GM19372 (cell line): Measurements from ENCODE around the gene CCDC167.

ENCODE experiments used
- ATAC-seq: cut with Tn5 transposase; IDR thresholded peaks from one replicate; pipeline ENCODE4 v1.9.1; 2021; ENCODE audit warnings: mild to moderate bottlenecking, low read depth, moderate library complexity; ENCODE audit not compliant: unreplicated experiment

CCDC167 gene

GRCh38 chr6:37491171-37491829 lies 8.4 kb downstream of the CCDC167 start:
- no peak for ATAC-seq

DNA sequence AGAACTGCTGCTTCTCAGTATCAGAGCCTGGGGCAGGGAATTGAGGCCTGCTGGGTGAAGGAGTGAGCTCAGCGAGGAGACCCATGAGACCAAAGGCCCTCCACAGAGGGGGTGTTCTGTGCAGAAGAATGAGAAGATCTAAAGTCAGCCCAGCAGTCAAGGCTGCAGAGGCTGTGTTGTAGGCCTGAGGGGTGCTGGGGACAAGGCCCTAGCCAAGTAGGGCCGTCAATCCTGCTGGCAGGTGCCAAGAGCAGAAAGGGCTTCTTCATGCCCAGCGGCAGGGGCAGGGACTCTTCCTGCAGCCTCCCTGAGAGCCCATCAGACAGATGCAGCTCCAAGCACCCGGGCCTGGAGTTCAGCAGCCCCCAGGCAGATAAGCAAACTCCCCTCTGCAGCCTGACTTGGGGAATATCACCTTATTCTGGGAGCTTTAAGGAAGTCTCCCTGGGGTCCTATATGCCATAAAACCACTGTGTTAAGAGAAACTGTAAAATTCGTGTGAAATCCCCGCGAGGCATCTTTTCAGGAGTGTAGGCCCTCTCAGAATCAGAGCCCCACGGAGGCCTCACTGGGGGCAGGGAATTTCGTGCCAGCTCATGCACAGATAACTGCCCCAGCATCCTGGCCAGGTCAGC lies 9.0 kb downstream of the CCDC167 start:
- no peak for ATAC-seq

DNA sequence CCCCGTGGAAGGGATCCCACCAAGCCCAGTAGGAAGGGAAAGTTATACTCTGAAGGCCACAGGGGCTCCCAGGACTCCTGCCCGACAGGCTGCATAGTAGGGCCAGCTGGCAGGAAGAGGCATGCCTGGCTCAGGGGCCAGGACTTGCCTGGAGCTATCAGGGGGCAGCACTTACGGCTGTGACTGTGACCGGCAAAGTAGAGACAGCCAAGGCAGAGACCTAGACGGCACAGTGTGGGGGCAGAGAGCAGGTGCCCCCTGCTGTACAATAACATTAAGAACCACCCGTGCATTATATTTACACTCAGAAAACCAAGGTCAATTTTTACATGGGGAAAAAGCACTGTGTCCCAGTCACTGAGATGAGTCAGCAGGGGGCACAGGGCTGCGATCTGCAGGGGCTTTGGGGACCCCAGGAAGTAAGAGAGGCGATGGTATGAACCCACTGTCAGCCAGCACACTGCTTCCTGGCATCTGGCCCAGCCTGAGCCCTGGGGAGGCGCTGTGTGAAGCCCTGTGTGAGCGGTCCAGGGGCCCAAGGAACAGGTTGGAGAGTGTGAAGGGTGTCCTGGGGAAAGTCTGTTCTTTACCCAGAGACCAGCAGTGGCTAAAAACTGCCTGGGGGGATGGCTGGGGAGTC lies 9.9 kb downstream of the CCDC167 start:
- no peak for ATAC-seq

GRCh38 chr6:37488476-37488875 lies 11.2 kb downstream of the CCDC167 start:
- no peak for ATAC-seq

DNA sequence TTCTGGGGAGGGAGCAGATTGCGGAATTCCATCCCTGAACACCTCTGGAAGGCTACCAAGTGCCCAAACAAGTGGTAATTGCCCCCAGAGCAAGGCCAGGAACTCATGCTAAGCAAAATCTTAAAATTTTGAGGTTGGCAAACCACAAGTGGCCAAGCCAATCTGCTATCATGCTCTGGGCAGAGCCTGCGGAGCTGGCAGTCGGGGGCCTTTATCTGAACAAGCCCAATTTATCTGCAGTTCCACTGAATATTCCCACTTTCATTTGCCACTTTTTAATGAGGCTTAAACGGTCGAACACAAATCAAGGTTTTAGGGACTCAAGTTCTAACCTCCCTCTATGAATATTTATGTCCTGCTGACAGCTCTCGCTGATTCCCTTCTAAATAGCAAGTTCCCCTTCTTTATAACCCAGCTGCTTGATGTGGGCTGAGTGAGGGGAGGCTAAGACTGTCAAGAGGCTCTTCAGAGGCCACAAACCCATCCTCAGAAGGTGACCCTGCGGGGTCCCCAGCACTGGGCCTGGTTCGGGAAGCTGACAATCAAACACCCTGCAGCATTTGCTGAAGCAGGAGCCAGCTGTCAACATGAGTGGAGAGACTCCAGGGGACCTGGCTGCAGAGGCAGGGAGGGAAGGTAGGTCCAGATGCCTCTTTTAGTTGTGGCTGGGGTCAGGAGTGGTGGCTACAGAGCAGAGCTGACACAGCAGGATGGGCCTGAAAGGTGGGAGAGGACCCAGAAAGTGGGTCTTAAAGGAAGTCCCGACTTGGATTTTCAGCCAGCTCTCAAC lies 11.9 kb downstream of the CCDC167 start:
- ATAC-seq: no peak

GRCh38 chr6:37486121-37486839 lies 13.4 kb downstream of the CCDC167 start:
- no peak for ATAC-seq

- ATAC-seq: no peak
Measured at GRCh38 chr6:37485291-37485702, 14.4 kb downstream of the CCDC167 start.

DNA sequence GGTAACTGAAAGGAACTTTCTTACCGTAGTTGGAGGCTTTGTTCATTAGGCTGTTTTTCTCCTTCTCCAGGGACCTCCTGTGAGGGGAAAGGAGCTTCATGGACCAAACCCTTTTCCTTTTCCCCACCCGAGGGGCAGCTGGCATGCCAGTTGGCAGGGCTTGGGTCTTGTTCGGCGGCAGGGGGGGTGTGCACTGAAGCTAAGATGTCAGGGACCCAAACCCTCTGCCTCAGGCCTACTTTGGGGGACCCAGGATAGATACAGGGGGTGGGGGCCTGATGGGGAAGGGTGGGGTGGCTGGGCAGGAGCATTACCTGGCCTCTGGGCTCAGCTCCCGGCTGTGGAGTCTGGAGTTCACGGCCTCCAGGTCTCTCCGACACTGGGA lies 14.9 kb downstream of the CCDC167 start:
- no peak for ATAC-seq

GRCh38 chr6:37483917-37484785 lies 15.5 kb downstream of the CCDC167 start:
- no peak for ATAC-seq

GRCh38 chr6:37483252-37483901 lies 16.3 kb downstream of the CCDC167 start:
- ATAC-seq: no peak

GRCh38 chr6:37482606-37483251 lies 17.0 kb downstream of the CCDC167 start:
- no peak for ATAC-seq

GRCh38 chr6:37481711-37482605 lies 17.7 kb downstream of the CCDC167 start:
- no peak for ATAC-seq

GRCh38 chr6:37480951-37481534 lies 18.6 kb downstream of the CCDC167 start:
- ATAC-seq: no peak

DNA sequence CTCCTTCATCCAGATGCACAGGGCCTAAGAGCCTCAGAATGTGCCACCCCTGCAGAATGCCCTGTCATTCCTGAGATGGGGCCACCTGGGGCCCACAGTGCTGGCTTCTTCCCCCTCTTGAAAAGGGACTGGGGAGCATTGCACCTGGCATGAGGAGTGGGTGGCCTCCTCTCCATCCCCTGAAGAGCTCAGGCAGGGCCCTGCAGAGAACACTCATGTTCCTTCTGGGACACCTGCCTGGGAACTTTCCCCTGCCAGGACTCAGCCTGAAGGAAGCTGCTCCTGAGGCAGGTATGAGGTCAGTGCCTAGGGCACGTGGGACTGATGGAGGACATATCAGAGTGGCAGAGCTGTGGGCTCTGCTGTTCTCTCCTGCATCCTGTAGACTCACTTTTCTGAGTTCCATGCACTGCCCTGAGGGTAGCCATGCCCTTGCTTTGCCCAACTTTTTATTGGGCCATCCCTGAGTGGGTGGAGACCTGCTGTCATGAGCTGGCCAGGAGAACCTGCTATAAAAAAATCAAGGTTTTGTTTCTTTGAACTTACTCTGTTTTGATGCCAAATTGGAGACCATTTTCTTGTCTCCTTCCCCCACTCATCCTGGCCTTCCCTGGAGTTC lies 19.5 kb downstream of the CCDC167 start:
- no peak for ATAC-seq

- no peak for ATAC-seq
Measured at GRCh38 chr6:37479266-37479854, 20.3 kb downstream of the CCDC167 start.

DNA sequence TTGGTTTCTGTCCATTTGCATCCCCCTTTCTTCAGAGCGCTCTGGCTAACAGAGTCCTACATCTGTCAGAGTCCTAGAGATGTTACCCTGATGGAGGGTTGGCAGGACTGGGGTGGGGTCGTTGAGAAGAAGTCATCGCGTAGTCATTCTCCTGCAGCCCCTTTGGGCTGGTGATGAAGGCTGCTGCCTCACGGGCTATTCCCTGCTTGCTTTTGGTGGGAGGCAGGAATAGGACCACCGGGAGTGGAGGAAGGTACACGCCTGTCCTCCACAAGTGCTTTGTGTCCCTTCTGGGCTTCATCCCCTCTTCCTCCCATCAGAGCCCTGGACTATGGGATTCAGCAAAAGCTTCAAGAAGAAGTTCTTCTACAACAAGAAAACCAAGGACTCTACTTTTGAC lies 20.9 kb downstream of the CCDC167 start:
- ATAC-seq: no peak
